Mesothelial cell of epicardium (in vitro differentiated cells): ENCODE measurements around the gene PDE6B. TPM values are rescaled to one million over a fixed set of nuclear protein-coding genes. Genes with fewer than 3 reads are reported as not detected.

Experiments
- DNase-seq, 2 experiments: peaks; one replicate each; pipeline ENCODE4 v3.0.0; 2021; ENCODE audit warnings: low spot score in 2 of 2; ENCODE audit not compliant: unreplicated experiment in 2 of 2
- H3K27ac Mint-ChIP-seq: 2 replicates; pipeline ENCODE4 v1.8.0; 2021; ENCODE audit warnings: mixed read lengths
- H3K27me3 Mint-ChIP-seq: 2 replicates; pipeline ENCODE4 v1.8.0; 2021; ENCODE audit warnings: low read depth, mixed read lengths
- H3K36me3 Mint-ChIP-seq: 2 replicates; pipeline ENCODE4 v1.8.0; 2021; ENCODE audit warnings: mixed read lengths
- H3K4me1 Mint-ChIP-seq: 2 replicates; pipeline ENCODE4 v1.8.0; 2021; ENCODE audit warnings: mixed read lengths
- H3K4me3 Mint-ChIP-seq: 2 replicates; pipeline ENCODE4 v1.8.0; 2021; ENCODE audit warnings: mild to moderate bottlenecking, moderate library complexity, mixed read lengths
- H3K9me3 Mint-ChIP-seq: 2 replicates; pipeline ENCODE4 v1.8.0; 2021; ENCODE audit warnings: mixed read lengths
- CTCF ChIP-seq: fragments of 200-600 bp; sonication (generic); IDR thresholded peaks from one replicate; pipeline ENCODE4 v1.5.0; 2021; ENCODE audit warnings: antibody characterized with exemption; ENCODE audit not compliant: unreplicated experiment
- total RNA-seq: library from RNA; stranded (reverse); gene quantifications from 3 replicates; pipeline ENCODE4 v1.2.1, GENCODE V29; 2021

Gene PDE6B
- total RNA-seq, 1 donor from 2014 or later: 11.6 TPM

GRCh38 chr4:706834-707598 is 81.6 kb downstream of the PDE6B start:
- H3K4me3 Mint-ChIP-seq: peak overlapping the region; percentile 53
- no peak for DNase-seq
- H3K9me3 Mint-ChIP-seq: no peaks in the 10 kb centered on the region
- H3K4me1 Mint-ChIP-seq: peaks cover 23% of the 10 kb centered on the region
- peaks cover 24% of the 10 kb centered on the region for H3K36me3 Mint-ChIP-seq
- no peak overlapping the region for H3K27ac Mint-ChIP-seq
- no peak for TF ChIP-seq CTCF
- peaks cover 5% of the 10 kb centered on the region for H3K27me3 Mint-ChIP-seq

- no peak for DNase-seq
- Mint-ChIP-seq H3K27ac (no peak overlapping the region), H3K9me3 (no peaks in the 10 kb centered on the region), H3K4me3 (peak overlapping the region; percentile 54), H3K4me1 (peaks cover 23% of the 10 kb centered on the region), H3K36me3 (peaks cover 24% of the 10 kb centered on the region), H3K27me3 (no peaks in the 10 kb centered on the region)
- TF ChIP-seq CTCF: no peak
Observed at GRCh38 chr4:707929-708630, 82.7 kb downstream of the PDE6B start.

GRCh38 chr4:708631-708933 is 83.2 kb downstream of the PDE6B start:
- TF ChIP-seq CTCF: no peak
- peaks cover 23% of the 10 kb centered on the region for H3K4me1 Mint-ChIP-seq

GRCh38 chr4:709348-709747 is 84.0 kb downstream of the PDE6B start:
- H3K27me3 Mint-ChIP-seq: no peaks in the 10 kb centered on the region
- H3K27ac Mint-ChIP-seq: no peak overlapping the region
- H3K4me1 Mint-ChIP-seq: peaks cover 23% of the 10 kb centered on the region
- H3K4me3 Mint-ChIP-seq: peak overlapping the region; percentile 26
- DNase-seq: no peak
- peaks cover 25% of the 10 kb centered on the region for H3K36me3 Mint-ChIP-seq
- no peak for TF ChIP-seq CTCF
- H3K9me3 Mint-ChIP-seq: no peaks in the 10 kb centered on the region

More at GRCh38 chr4:708631-708933, 83.2 kb downstream of the PDE6B start:
- no peak for DNase-seq
- Mint-ChIP-seq H3K36me3 (peaks cover 24% of the 10 kb centered on the region), H3K27me3 (no peaks in the 10 kb centered on the region), H3K4me3 (peak overlapping the region; percentile 37), H3K9me3 (no peaks in the 10 kb centered on the region), H3K27ac (peak overlapping the region; percentile 25)

GRCh38 chr4:710116-710515 is 84.7 kb downstream of the PDE6B start:
- peaks cover 23% of the 10 kb centered on the region for H3K4me1 Mint-ChIP-seq
- no peaks in the 10 kb centered on the region for H3K27me3 Mint-ChIP-seq
- peak overlapping the region; percentile 26 for H3K4me3 Mint-ChIP-seq
- no peak overlapping the region for H3K27ac Mint-ChIP-seq
- no peak for TF ChIP-seq CTCF
- H3K36me3 Mint-ChIP-seq: peaks cover 28% of the 10 kb centered on the region
- no peak for DNase-seq
- H3K9me3 Mint-ChIP-seq: no peaks in the 10 kb centered on the region
